Body of pancreas (tissue), 4 donors: Measurements from ENCODE around the gene BEST3. TPM values are rescaled to one million over a fixed set of nuclear protein-coding genes. Genes with fewer than 3 reads are reported as not detected.

ENCODE experiments used
- ATAC-seq: fragments of 150-250 bp; one replicate; pipeline ENCODE4 v1.9.1; 2016
- DNase-seq, 4 donors: peaks; one replicate each; pipeline ENCODE4 v3.0.0-alpha.2; 2019
- H3K27ac ChIP-seq, 4 donors: fragments of 200-600 bp; sonication (generic); 1 replicate in 3 of 4; 2 replicates in 1 of 4; pipeline versions ENCODE4 v1.5.1 to v1.6.1; 2016 to 2019; ENCODE audit warnings: mild to moderate bottlenecking in 1 of 4, mixed read lengths in 1 of 4, moderate library complexity in 1 of 4
- H3K27me3 ChIP-seq, 2 donors: fragments of 200-600 bp; sonication (generic); one replicate each; pipeline ENCODE4 v1.6.0; 2016; ENCODE audit warnings: mild to moderate bottlenecking in 1 of 2
- H3K36me3 ChIP-seq, 2 donors: fragments of 200-600 bp; sonication (generic); replicated peaks in 1 of 2; 2 replicates each; pipeline ENCODE4 v1.5.1; 2016; ENCODE audit warnings: low read depth in 2 of 2; ENCODE audit not compliant: insufficient read depth in 1 of 2
- H3K4me1 ChIP-seq: fragments of 200-600 bp; sonication (generic); one replicate; pipeline ENCODE4 v1.6.0; 2016
- H3K4me3 ChIP-seq, 2 donors: fragments of 200-600 bp; sonication (generic); 1 replicate in 1 of 2; 2 replicates in 1 of 2; pipeline ENCODE4 v1.5.1; 2016 to 2019
- H3K9me3 ChIP-seq, 3 donors: fragments of 200-600 bp; sonication (generic); 1 replicate in 2 of 3; 2 replicates in 1 of 3; pipeline ENCODE4 v1.5.1; 2016
- CTCF ChIP-seq, 7 experiments: fragments of 450-650 bp in 4 of 7; fragments of 200-600 bp in 3 of 7; sonication (generic) in 3 of 7; IDR thresholded peaks; one replicate each; pipeline ENCODE4 v1.5.1; 2016 to 2019; ENCODE audit warnings: antibody characterized with exemption in 7 of 7
- POLR2A ChIP-seq, 3 donors: fragments of 450-650 bp; IDR thresholded peaks; one replicate each; pipeline ENCODE4 v1.6.1; 2016; ENCODE audit warnings: antibody characterized with exemption in 3 of 3, mild to moderate bottlenecking in 2 of 3
- WGBS, 2 donors: methylation state at CpG; one replicate each; pipeline ENCODE4 v1.1.5; 2017; 5-methylcytosine and 5-hydroxymethylcytosine counted together
- intact Hi-C: fragments of 100-400 bp; cut with DNase I; formaldehyde crosslinking; loops from one replicate; pipeline ENCODE4 v1.15.1; 2023
- total RNA-seq, 2 donors: library from RNA; depleted of rRNA; stranded (reverse); fragments of >200 nt; gene quantifications; one replicate each; pipeline ENCODE4 v1.1.0, GENCODE V29; 2016

Gene BEST3
- total RNA-seq, 2 donors from 2014 or later: 1.3 TPM; not detected in 1

GRCh38 chr12:69619050-69619449 lies 80.1 kb downstream of the BEST3 start:
- Histone ChIP-seq H3K9me3 (no peaks in the 10 kb centered on the region), H3K4me1 (peaks cover 7% of the 10 kb centered on the region), H3K27ac (no peak overlapping the region), H3K27me3 (no peaks in the 10 kb centered on the region), H3K4me3 (no peak overlapping the region), H3K36me3 (no peaks in the 10 kb centered on the region)
- no peak for DNase-seq
- TF ChIP-seq CTCF (IDR thresholded peaks at IDR 0.05) (no peak), POLR2A (IDR thresholded peaks at IDR 0.05) (no peak)
- intact Hi-C loops: no loop called here
- 75 to 77% methylated on average over 6 of the region's 6 CpGs for WGBS, 2 donors
- ATAC-seq: no peak

- intact Hi-C loops: no loop called here
- no peak for TF ChIP-seq CTCF (IDR thresholded peaks at IDR 0.05)
- no peak overlapping the region for H3K27ac ChIP-seq
- H3K4me3 ChIP-seq: no peak overlapping the region
- 76 to 84% methylated on average over 11 to 14 of the region's 14 CpGs for WGBS, 2 donors
- H3K4me1 ChIP-seq: no peaks in the 10 kb centered on the region
- H3K27me3 ChIP-seq: no peaks in the 10 kb centered on the region
- ATAC-seq (no peak), DNase-seq (no peak)
- no peaks in the 10 kb centered on the region for H3K9me3 ChIP-seq
- no peaks in the 10 kb centered on the region for H3K36me3 ChIP-seq
These were observed 83.1 kb downstream of the BEST3 start for GRCh38 chr12:69616025-69616424.

GRCh38 chr12:69613351-69613750 lies 85.8 kb downstream of the BEST3 start:
- intact Hi-C loops: no loop called here
- Histone ChIP-seq H3K27ac (no peak overlapping the region), H3K27me3 (no peaks in the 10 kb centered on the region), H3K4me1 (no peaks in the 10 kb centered on the region), H3K36me3 (no peaks in the 10 kb centered on the region), H3K4me3 (no peak overlapping the region), H3K9me3 (no peaks in the 10 kb centered on the region)
- DNase-seq: no peak
- TF ChIP-seq POLR2A (IDR thresholded peaks at IDR 0.05) (no peak), CTCF (IDR thresholded peaks at IDR 0.05) (no peak)
- ATAC-seq: no peak

GRCh38 chr12:69610729-69611128 lies 88.4 kb downstream of the BEST3 start, which contains the start of gene LRRC10:
LRRC10 (minus strand) TSS chr12:69610907; CDS start chr12:69610838, 69 bp downstream.
- TF ChIP-seq POLR2A (IDR thresholded peaks at IDR 0.05) (no peak), CTCF (IDR thresholded peaks at IDR 0.05) (no peak)
- H3K27ac ChIP-seq: no peak within 1 kb of the TSS
- H3K36me3 ChIP-seq: no peaks in the 10 kb centered on the region
- intact Hi-C loops: no loop called here
- no peak for DNase-seq
- no peaks in the 10 kb centered on the region for H3K4me1 ChIP-seq
- no peak for ATAC-seq
- H3K4me3 ChIP-seq: no peak within 1 kb of the TSS
- H3K27me3 ChIP-seq: no peaks in the 10 kb centered on the region
- 92 to 93% methylated on average over 8 to 11 of the region's 11 CpGs for WGBS, 2 donors
- no peaks in the 10 kb centered on the region for H3K9me3 ChIP-seq

- 84 to 85% methylated on average over 3 to 15 of the region's 15 CpGs for WGBS, 2 donors
- Histone ChIP-seq H3K9me3 (no peaks in the 10 kb centered on the region), H3K4me3 (no peak overlapping the region), H3K27me3 (no peaks in the 10 kb centered on the region), H3K27ac (no peak overlapping the region), H3K4me1 (no peaks in the 10 kb centered on the region), H3K36me3 (no peaks in the 10 kb centered on the region)
- intact Hi-C loops: no loop called here
- ATAC-seq (no peak), DNase-seq (no peak)
- no peak for TF ChIP-seq CTCF (IDR thresholded peaks at IDR 0.05)
- TF ChIP-seq POLR2A (IDR thresholded peaks at IDR 0.05): no peak
These were observed 89.0 kb downstream of the BEST3 start for GRCh38 chr12:69610126-69610525.
